GM18498 (cell line): ENCODE measurements around the gene MPL.

ENCODE experiments used
- ATAC-seq: cut with Tn5 transposase; IDR thresholded peaks from one replicate; pipeline ENCODE4 v1.9.1; 2021; ENCODE audit warnings: mild to moderate bottlenecking, moderate library complexity; ENCODE audit not compliant: unreplicated experiment

The MPL gene

DNA sequence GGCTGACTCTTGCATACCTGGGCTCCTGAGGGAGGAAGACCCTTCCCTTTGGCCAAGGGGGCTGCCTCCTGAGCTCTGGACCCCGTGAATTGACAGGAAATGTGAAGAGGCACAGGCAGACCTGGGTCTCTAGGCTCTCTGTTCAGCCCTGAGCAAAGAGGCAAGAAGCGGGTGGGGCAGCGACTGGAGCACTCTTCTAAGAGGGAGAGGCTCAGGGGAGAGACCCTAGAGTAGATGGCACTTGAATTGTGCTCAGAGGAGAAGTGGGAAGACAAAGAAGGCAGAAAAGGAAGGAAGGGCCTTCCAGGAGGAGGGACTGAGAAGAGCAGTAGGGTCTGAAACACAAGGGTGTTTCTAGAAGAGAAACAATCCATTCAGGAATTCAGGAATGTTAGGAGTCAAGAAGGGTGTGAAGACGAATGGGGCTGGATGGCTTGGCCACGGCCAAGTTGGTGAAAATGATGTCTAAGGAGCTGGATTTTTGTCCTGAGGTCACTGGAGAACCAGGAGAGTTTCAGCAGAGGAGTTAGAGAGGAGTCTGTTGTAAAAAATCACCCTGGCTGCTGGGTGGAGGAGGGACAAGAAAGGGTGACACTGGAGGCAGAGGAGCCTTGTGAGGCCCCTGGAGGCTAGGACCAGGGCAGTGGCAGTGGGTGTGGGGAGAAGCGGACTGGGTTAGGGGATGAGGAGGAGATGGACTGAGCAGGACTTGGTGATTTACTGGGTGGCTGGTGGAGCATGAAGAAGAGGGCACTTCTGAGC, 31.5 kb upstream of the MPL start:
- no peak for ATAC-seq

DNA sequence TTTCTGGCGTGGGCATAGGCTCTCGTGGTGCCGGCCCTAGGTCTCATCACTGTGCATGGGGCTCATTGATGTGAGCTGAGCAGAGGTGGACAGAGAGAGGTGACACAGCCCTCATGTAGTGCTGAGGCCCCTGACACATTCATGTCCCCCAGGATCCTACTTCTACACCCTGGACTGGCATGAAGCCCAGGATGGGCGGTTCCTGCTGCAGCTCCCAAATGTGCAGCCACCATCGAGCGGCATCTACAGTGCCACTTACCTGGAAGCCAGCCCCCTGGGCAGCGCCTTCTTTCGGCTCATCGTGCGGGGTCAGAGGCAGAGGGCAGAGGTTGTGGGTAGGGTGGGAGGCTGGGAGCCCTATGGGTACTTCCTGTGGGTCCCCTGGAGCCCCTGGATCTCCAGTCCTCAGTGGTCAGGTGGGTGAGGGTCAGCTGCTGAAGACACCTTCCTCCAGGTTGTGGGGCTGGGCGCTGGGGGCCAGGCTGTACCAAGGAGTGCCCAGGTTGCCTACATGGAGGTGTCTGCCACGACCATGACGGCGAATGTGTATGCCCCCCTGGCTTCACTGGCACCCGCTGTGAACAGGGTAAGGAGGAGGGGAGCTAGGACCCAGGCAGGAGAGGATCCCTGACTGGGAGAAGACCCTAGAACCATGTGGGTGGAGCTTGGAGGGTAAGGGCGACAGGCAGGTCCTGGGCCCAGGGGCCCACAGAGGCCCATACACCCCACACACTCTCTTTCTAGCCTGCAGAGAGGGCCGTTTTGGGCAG, 30.7 kb upstream of the MPL start:
- no peak for ATAC-seq

DNA sequence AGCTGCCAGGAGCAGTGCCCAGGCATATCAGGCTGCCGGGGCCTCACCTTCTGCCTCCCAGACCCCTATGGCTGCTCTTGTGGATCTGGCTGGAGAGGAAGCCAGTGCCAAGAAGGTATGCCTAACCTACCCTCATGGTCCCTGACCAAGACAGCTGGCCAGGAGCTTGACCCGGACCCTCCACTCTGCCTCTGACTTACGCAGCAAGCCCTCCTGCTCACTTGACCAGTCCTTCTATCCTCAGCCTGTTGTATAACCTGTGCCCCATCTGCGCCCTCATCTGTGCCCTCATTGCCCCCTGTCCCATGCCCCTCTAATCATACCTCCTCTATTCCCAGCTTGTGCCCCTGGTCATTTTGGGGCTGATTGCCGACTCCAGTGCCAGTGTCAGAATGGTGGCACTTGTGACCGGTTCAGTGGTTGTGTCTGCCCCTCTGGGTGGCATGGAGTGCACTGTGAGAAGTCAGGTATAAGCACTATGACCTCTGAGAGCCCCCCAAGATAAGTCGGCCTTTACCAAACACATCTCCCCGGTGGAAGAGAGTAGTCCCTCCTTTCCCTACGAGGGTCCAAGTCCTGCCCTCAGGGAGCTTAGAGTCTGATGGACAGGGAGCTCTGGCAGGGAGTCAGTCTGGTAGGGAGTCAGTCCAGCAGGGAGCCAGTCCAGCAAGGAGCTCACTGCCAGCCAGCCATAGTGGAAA, 30.0 kb upstream of the MPL start:
- no peak for ATAC-seq

DNA sequence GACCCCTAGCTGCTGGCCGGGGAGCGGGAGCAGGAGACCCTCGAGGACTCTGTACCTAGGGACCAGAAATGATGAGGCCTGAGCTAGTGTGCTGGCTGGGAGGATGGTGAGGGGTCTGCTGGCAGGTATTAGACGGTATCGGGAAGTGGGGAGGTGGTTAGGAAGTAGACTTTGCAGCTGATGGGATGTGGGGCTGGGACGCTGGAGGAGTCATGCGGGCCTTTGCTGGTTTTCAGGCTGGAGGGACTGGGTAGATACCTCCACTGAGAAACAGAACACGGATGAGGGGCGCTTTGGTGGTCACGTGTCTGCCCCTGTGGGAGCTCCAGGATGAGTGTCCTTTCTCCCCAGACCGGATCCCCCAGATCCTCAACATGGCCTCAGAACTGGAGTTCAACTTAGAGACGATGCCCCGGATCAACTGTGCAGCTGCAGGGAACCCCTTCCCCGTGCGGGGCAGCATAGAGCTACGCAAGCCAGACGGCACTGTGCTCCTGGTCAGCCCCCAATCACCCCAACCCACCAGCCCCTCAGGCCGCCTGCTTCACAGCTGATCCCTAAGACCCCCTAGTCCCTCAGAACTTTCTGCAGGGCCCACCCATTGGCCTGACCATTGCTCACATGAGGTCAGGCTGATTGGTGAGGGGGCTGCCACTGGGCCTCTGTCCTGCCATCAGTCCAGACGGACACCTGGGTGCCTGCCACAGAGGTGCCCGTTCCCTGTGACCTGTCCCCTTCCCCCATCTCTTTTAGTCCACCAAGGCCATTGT, 28.8 kb upstream of the MPL start:
- ATAC-seq, result no peak

DNA sequence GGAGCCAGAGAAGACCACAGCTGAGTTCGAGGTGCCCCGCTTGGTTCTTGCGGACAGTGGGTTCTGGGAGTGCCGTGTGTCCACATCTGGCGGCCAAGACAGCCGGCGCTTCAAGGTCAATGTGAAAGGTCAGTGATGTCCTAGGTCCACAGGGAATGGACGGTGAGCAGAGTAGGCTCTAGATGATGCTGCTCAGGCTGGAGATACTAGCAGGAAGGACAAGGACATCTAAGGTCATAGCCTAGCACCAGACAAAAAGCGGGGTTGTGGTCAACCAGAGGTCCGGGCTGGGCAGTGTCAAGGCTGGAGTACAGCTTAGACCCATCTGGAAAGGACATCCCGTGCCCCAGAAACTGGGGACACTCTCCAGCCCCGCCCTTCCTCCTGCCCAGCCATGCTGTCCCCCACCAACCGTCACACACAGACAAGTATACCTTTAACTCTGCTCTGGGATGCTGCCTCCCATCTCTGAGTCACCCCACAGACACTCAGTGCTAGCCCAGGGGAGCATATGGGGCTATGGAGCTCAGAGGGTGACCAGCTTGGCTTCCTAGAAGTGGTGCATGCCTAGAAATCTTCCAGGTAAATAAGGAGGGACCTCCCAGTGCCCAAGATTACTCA, 28.1 kb upstream of the MPL start:
- ATAC-seq, result no peak

DNA sequence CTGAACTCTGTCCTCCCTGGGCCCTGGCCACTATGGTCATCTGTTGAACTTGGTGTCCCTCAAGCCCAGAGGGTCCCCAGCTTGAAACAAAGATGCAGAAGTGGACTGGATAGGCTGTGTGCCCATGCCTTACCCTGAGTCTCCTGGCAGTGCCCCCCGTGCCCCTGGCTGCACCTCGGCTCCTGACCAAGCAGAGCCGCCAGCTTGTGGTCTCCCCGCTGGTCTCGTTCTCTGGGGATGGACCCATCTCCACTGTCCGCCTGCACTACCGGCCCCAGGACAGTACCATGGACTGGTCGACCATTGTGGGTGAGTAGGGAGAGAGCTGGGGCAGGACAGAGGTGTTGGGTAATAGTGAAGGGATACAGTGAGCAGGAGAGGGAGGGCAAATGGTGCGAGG, 26.1 kb upstream of the MPL start:
- no peak for ATAC-seq

DNA sequence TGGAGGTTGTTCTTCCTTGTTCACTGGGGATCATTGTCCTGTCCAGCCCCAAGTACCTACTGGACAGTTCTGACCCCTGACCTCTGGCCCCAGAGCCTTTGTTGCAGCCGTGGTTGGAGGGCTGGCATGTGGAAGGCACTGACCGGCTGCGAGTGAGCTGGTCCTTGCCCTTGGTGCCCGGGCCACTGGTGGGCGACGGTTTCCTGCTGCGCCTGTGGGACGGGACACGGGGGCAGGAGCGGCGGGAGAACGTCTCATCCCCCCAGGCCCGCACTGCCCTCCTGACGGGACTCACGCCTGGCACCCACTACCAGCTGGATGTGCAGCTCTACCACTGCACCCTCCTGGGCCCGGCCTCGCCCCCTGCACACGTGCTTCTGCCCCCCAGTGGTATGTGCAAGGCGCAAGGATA, 25.4 kb upstream of the MPL start:
- no peak for ATAC-seq

DNA sequence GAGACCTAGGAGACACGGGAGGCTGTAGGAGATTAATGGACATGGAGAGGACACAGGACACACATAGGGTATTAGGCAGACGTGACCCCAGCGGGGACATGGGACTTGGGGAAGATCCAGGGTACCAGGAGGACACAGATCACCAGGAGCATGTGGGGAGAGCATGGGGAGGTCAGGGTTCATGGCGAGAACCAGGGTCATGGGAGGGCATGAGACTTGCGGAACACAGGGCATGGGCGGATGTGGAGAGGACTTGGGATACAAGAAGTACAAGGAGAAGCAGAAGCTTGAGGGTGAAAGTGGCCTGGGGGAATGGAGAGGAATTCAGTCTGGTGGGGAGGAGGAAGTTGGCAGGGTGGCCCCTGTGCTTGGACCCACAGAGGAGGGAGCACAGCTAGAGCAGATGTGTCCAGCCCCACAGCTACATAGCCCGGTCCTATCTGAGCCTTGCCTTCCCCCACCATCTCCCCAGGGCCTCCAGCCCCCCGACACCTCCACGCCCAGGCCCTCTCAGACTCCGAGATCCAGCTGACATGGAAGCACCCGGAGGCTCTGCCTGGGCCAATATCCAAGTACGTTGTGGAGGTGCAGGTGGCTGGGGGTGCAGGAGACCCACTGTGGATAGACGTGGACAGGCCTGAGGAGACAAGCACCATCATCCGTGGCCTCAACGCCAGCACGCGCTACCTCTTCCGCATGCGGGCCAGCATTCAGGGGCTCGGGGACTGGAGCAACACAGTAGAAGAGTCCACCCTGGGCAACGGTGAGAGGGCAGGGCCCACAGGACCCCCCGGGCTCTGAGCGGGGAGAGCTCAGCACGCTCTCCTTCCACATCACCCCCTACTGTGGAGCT, 24.7 kb upstream of the MPL start:
- no peak for ATAC-seq

DNA sequence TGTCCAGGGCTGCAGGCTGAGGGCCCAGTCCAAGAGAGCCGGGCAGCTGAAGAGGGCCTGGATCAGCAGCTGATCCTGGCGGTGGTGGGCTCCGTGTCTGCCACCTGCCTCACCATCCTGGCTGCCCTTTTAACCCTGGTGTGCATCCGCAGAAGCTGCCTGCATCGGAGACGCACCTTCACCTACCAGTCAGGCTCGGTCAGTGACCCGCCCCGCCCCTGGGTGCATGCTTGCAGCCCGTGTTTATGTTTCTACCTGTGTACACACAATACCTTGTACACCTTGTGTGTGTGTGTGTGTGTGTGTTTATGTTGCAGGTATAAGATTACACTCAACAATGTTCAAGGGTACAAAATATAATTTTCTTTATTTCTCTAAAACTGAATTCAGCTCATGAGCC, 23.8 kb upstream of the MPL start:
- no peak for ATAC-seq

DNA sequence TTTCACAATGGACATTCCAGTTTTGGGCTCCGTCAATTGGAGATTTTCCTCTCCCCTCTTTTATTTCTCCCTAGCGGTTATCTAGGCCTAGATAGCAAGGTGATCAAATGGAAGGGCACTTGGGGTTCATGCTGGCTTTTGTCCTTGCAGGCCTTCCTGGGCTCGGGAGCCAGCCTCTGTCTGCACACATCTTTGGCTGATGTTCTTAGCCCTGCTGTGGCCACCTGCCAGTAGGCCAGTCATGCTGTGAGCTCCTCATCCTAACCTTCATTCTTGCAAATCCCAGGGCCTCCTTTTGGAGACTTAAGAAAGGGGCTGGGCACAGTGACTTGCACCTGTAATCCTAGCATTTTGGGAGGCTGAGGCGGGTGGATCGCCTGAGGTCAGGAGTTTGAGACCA, 23.4 kb upstream of the MPL start:
- ATAC-seq, result no peak

DNA sequence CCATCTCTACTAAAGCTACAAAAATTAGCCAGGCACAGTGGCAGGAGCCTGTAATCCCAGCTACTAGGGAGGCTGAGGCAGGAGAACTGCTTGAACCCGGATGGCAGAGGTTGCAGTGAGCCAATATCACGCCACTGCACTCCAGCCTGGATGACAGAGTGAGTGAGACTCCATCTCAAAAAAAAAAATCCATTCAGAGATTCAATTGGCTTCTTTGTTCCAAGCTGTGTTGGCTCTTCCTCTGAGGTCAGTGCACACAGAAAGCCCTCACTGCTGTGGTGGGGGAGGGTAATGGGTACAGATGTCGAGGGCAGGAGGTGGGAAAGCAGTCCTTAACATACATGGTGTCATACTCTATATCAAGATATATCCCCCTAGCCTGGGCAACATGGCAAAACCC, 22.1 kb upstream of the MPL start:
- ATAC-seq, result no peak

DNA sequence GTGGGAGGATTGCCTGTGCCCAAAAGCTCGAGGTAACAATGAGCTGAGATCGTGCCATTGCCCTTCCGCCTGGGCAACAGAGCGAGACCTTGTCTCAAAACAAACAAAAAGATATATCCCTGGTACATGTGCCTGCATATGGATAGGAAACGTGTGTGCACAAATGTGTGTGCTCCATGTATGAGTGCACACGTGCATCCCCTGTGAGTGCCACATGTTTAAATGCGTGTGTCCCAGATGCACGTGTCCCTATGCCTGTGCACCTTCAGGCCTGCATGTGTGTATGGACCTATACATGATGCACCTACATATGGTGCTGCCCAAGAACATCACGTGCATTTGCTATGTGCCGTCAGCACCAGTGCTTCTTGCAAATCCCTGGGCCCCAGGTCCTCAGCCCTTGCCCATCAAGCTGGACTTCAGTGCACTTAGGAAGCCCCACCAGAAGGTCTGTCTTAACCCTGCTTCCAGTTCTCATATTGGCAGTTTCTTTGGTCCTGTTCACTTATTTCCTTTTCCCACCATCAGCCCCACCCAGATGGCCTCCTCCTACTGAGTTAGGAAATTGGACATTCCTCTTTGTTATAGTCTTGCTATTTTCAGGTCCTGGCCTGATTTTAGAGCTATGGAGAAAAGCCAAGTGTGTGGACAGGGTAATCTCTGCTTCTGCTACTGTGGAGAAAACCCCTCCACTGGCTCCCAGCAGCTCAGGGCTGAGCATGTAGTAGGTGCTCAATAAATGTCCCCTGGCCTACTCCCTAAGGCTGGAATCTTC, 21.5 kb upstream of the MPL start:
- ATAC-seq, result no peak

DNA sequence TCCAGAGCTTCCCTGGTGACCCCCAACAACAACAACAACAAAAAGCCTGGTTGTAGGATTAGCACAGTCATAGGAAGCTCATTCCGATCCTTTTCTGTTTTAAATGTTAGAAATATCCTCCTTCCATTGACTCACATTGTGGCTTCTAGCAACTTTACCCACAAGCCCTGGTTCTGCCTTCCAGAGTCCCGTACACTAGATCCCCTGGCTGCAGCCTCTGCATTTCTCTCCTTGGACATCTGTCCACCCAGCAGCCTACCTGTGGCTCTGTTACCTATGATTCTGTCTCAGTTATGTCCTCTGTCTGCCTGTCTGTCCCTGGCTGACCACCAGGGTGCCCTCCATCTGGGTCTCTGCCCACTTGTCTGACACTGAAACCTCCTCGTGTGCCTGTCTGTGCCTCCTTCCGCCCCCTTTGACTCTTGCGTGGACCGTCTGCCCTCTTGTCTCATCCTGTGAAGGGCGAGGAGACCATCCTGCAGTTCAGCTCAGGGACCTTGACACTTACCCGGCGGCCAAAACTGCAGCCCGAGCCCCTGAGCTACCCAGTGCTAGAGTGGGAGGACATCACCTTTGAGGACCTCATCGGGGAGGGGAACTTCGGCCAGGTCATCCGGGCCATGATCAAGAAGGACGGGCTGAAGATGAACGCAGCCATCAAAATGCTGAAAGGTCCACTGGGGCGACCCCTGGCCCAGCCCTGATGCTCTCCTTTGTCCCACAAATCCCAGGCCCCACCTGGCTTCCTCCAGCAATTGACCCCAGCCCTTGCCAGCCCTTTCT, 20.7 kb upstream of the MPL start:
- no peak for ATAC-seq

DNA sequence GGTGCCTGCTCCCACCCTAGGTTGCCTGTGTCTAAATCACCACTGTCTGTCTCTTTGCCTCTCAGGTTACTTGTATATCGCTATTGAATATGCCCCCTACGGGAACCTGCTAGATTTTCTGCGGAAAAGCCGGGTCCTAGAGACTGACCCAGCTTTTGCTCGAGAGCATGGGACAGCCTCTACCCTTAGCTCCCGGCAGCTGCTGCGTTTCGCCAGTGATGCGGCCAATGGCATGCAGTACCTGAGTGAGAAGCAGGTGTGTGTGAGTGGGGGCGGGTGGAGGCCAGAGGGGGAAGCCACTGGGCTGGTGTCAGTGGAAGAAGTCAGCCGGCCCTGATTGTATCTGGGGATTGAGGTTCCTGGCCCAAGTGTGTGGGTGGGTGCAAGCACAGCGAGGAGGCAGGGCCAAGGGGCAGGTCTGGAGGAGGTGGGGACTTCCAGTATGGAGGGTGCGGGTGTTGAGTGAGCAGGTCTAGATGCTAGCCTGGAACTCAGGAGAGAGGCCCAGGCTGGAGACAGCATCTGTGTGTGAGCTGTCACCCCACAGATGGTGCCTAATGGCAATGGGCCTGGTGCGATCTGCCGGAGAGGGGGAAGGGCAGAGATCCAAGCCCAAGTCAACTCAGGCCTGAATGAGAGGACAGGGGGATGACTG, 19.7 kb upstream of the MPL start:
- no peak for ATAC-seq

DNA sequence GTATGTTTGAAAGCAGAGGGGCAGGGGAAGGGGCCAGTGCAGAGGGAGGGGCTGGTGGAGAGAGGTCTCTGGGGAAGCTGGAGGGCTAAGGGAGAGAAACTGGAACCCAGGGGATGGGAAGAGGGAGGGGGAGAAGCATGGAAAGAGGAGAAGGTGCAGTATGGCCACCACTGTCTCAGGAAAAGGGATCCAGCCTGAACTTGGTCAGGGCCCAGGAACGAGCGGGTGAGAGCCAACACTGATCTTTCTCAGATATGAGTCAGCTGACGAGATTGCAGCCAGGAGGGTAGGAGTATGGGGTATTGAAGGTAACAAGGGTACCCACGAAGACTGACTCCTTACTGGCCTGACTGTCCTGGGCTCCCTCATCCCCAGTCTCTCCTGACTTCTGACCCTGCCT, 18.8 kb upstream of the MPL start:
- ATAC-seq, result no peak

DNA sequence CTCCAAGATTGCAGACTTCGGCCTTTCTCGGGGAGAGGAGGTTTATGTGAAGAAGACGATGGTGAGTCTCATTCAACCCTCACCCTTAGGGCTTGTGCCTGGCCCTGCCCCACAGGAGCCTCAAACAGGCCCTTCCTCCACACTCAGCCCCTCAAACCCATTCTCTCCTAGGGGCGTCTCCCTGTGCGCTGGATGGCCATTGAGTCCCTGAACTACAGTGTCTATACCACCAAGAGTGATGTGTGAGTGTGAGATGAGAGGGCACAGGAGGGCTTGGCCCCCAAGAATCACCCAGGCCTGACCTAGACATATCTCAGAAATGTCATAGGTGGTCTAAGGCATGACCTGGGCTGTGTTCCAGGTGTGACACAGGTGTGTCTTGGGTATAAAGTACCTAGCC, 18.3 kb upstream of the MPL start:
- no peak for ATAC-seq

DNA sequence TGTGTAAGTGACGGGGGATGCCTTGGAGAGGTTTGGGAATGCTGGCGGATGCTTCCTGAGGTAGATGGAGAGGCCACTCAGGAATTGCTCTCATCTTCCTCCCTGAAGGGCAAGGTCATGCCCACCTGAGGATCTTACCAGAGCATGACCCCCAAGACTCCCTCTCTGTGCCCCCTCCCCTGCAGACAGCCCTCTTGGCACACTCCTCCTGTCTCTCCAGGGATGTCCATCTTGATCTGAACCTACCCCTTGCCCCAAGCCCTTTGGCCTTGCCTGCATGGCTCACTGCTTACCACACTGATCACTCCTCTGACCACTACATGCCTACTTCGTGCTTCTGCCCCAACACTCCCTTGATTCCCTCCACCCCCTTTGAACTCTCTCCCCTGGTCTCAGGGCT, 17.9 kb upstream of the MPL start:
- ATAC-seq, result no peak
